Suprapubic skin (tissue), 4 donors: ENCODE measurements around the gene GRID2.

ENCODE experiments used
- CTCF ChIP-seq, 2 donors: fragments of 200-600 bp in 1 of 2; fragments of 450-650 bp in 1 of 2; sonication (generic) in 1 of 2; IDR thresholded peaks; one replicate each; pipeline ENCODE4 v1.5.1; 2016 to 2019; ENCODE audit warnings: antibody characterized with exemption in 2 of 2, mild to moderate bottlenecking in 1 of 2, moderate library complexity in 1 of 2
- EP300 ChIP-seq: sonication (generic); formaldehyde crosslinking; IDR thresholded peaks from one replicate; pipeline ENCODE4 v1.6.1; 2017; ENCODE audit warnings: antibody characterized with exemption
- POLR2A ChIP-seq, 2 donors: fragments of 450-650 bp; IDR thresholded peaks; one replicate each; pipeline ENCODE4 v1.6.1; 2017; ENCODE audit warnings: antibody characterized with exemption in 2 of 2, mild to moderate bottlenecking in 2 of 2, moderate library complexity in 2 of 2
- POLR2AphosphoS5 ChIP-seq, 3 donors: sonication (generic); formaldehyde crosslinking; IDR thresholded peaks; one replicate each; pipeline ENCODE4 v1.6.1; 2017; ENCODE audit warnings: antibody characterized with exemption in 3 of 3

- TF ChIP-seq CTCF (IDR thresholded peaks at IDR 0.05) (no peak), POLR2A (IDR thresholded peaks at IDR 0.05) (no peak), POLR2AphosphoS5 (IDR thresholded peaks at IDR 0.05) (no peak), EP300 (no peak)
Observed at GRCh38 chr4:92968556-92968955, 664.8 kb downstream of the GRID2 start.
